K562 (cell line): ENCODE results near the gene DDX54. TPM values are rescaled to one million over a fixed set of nuclear protein-coding genes. Genes with fewer than 3 reads are reported as not detected.

Experiments
- CBX5 ChIP-seq: IDR thresholded peaks from 2 replicates; pipeline ENCODE4 v1.6.1; 2014; ENCODE audit warnings: low read depth, borderline replicate concordance
- CHD2 ChIP-seq: IDR thresholded peaks from 2 replicates; pipeline ENCODE4 v1.6.1; 2011; ENCODE audit warnings: low read depth, low read length
- CXXC5 ChIP-seq: fragments of 250-450 bp; sonication (Bioruptor Pico); IDR thresholded peaks from 2 replicates; pipeline ENCODE4 v1.8.0; 2022; ENCODE audit warnings: inconsistent platforms, mild to moderate bottlenecking, moderate library complexity
- DPF2 ChIP-seq: fragments of 450-650 bp; IDR thresholded peaks from 2 replicates; pipeline ENCODE4 v1.6.1; 2016
- EP400 ChIP-seq: fragments of 450-650 bp; IDR thresholded peaks from 2 replicates; pipeline ENCODE4 v1.6.1; 2017; ENCODE audit warnings: antibody characterized with exemption, mild to moderate bottlenecking, moderate library complexity
- ETV5 ChIP-seq: sonication (generic); formaldehyde crosslinking; IDR thresholded peaks from 2 replicates; pipeline ENCODE4 v1.4.0; 2020; ENCODE audit warnings: low read depth, mild to moderate bottlenecking, missing genetic modification reagents
- GTF2E2 ChIP-seq: fragments of 200-800 bp; sonication (Bioruptor generic); IDR thresholded peaks from 2 replicates; pipeline ENCODE4 v1.6.1; 2016; ENCODE audit warnings: missing genetic modification characterization, missing compliant biosample characterization
- HDAC2 ChIP-seq: fragments of 450-650 bp; IDR thresholded peaks from 2 replicates; pipeline ENCODE4 v1.6.1; 2016; ENCODE audit warnings: mild to moderate bottlenecking
- HLTF ChIP-seq: fragments of 450-650 bp; IDR thresholded peaks from 2 replicates; pipeline ENCODE4 v1.6.1; 2016
- ILF3 ChIP-seq: fragments of 450-650 bp; IDR thresholded peaks from 2 replicates; pipeline ENCODE4 v1.6.1; 2018; ENCODE audit warnings: antibody characterized with exemption, mild to moderate bottlenecking, moderate library complexity, borderline replicate concordance
- KLF10 ChIP-seq: fragments of 250-450 bp; sonication (Bioruptor Pico); IDR thresholded peaks from 2 replicates; pipeline ENCODE4 v1.6.1; 2021; ENCODE audit warnings: matching md5 sums
- MCM3 ChIP-seq: fragments of 450-650 bp; IDR thresholded peaks from 2 replicates; pipeline ENCODE4 v1.6.1; 2016
- NFYB ChIP-seq: IDR thresholded peaks from 2 replicates; pipeline ENCODE4 v1.6.1; 2011; ENCODE audit warnings: mild to moderate bottlenecking, moderate library complexity; ENCODE audit not compliant: insufficient read length; ENCODE audit errors: extremely low read depth
- PREB ChIP-seq: sonication (generic); formaldehyde crosslinking; IDR thresholded peaks from 2 replicates; pipeline ENCODE4 v1.8.1; 2023; ENCODE audit warnings: mild to moderate bottlenecking, missing genetic modification reagents
- REST ChIP-seq, 2 experiments: fragments of 450-650 bp; formaldehyde crosslinking in 1 of 2; IDR thresholded peaks; 2 replicates each; pipeline versions ENCODE4 v1.4.0 to v1.6.1; 2014 to 2020; ENCODE audit warnings: mild to moderate bottlenecking in 2 of 2, borderline replicate concordance in 1 of 2, low read depth in 1 of 2
- RNF2 ChIP-seq: sonication (generic); IDR thresholded peaks from 2 replicates; pipeline ENCODE4 v1.6.1; 2016
- SIX5 ChIP-seq, 2 experiments: IDR thresholded peaks; 2 replicates each; pipeline ENCODE4 v1.6.1; 2011; ENCODE audit warnings: low read length in 2 of 2, borderline replicate concordance in 1 of 2, low read depth in 1 of 2, mild to moderate bottlenecking in 1 of 2, moderate library complexity in 1 of 2; ENCODE audit not compliant: insufficient read depth in 1 of 2
- TCF15 ChIP-seq: fragments of 250-450 bp; sonication (Bioruptor Pico); IDR thresholded peaks from 2 replicates; pipeline ENCODE4 v1.8.0; 2022; ENCODE audit warnings: moderate library complexity, mild to moderate bottlenecking, inconsistent platforms
- TGIF2 ChIP-seq: sonication (generic); formaldehyde crosslinking; IDR thresholded peaks from 2 replicates; pipeline ENCODE4 v1.8.1; 2022; ENCODE audit warnings: mild to moderate bottlenecking, missing genetic modification reagents, moderate library complexity
- THRB ChIP-seq: fragments of 450-650 bp; formaldehyde crosslinking; conservative IDR thresholded peaks from 2 replicates; pipeline ENCODE4 v1.4.0; 2022; ENCODE audit warnings: mild to moderate bottlenecking, missing genetic modification characterization
- ZNF41 ChIP-seq: fragments of 250-450 bp; sonication (Bioruptor Pico); conservative IDR thresholded peaks from 2 replicates; pipeline ENCODE4 v1.4.0; 2020; ENCODE audit warnings: mild to moderate bottlenecking
- polyA plus RNA-seq, 8 experiments: library from polyadenylated mRNA; depleted of rRNA in 4 of 8; stranded (reverse) in 5 of 8; unstranded in 3 of 8; fragments of >200 nt; fragmentation: Nextera tagmentation in 2 of 8; fragmentation: Illumina TruSeq in 1 of 8; extraction: Ambion mirVana in 2 of 8; extraction: Trizol in 1 of 8; gene quantifications; 2 replicates each; pipeline versions ENCODE4 v1.2.1 to v1.2.3, GENCODE V29; 2011 to 2014; ENCODE audit warnings: inconsistent platforms in 1 of 8, missing spikeins in 1 of 8
- total RNA-seq, 7 experiments: library from RNA; depleted of rRNA in 6 of 7; stranded (reverse); fragments of >200 nt in 6 of 7; fragmentation: Illumina TruSeq in 2 of 7; extraction: Trizol in 2 of 7; gene quantifications; 2 replicates each; pipeline versions ENCODE4 v1.2.1 to v1.2.3, GENCODE V29; 2011 to 2021; ENCODE audit warnings: low replicate concordance in 1 of 7

Gene DDX54
- total and polyA plus RNA-seq, 9 of the 15 experiments (the other 6 are each of a cell fraction or from before 2014, with no cell fraction given), result 1.4 to 135 (median 51.4) TPM

GRCh38 chr12:113184900-113185179, 438 bp downstream of the DDX54 start (continued):
- no peak for TF ChIP-seq PREB (CRISPR knock-in tag)
- peak; percentile 96 for TF ChIP-seq NFYB
- no peak for TF ChIP-seq ZNF41 (CRISPR knock-in tag)
- no peak for TF ChIP-seq DPF2
- TF ChIP-seq RNF2, result no peak
- no peak for TF ChIP-seq MCM3
- no peak for TF ChIP-seq CXXC5 (CRISPR knock-in tag)
- no peak for TF ChIP-seq TGIF2
- 0 out of 2 replicates have a peak, but pooled peaks have one; percentile 35 for TF ChIP-seq ETV5 (CRISPR knock-in tag)
- TF ChIP-seq KLF10, result no peak
- no peak for TF ChIP-seq CBX5
- peak; percentile 76 for TF ChIP-seq CHD2
- TF ChIP-seq SIX5 (IDR thresholded peaks at IDR 0.05; ENCODE audit: borderline replicate concordance in 1 of 2, insufficient read depth in 1 of 2, low read depth in 1 of 2, low read length in 2 of 2), result no peak
- no peak for TF ChIP-seq ILF3
- no peak for TF ChIP-seq REST (IDR thresholded peaks at IDR 0.05; ENCODE audit: borderline replicate concordance)
- 0 out of 2 replicates have a peak, but pooled peaks have one; percentile 26 for TF ChIP-seq REST (CRISPR knock-in tag; IDR thresholded peaks at IDR 0.05; ENCODE audit: low read depth)
- TF ChIP-seq GTF2E2, result no peak
- no peak for TF ChIP-seq HLTF
- TF ChIP-seq EP400, result no peak
- TF ChIP-seq TCF15 (CRISPR knock-in tag), result no peak
- no peak for TF ChIP-seq THRB (CRISPR knock-in tag)
- no peak for TF ChIP-seq HDAC2
